GM23248 (cell line): ENCODE data around the gene PIGT. TPM values are rescaled to one million over a fixed set of nuclear protein-coding genes. Genes with fewer than 3 reads are reported as not detected.

Experiments
- DNase-seq: peaks from one replicate; pipeline ENCODE4 v3.0.0-alpha.2; 2015
- H2AFZ ChIP-seq: fragments of 200-600 bp; sonication (generic); 2 replicates; pipeline ENCODE4 v1.6.1; 2016; ENCODE audit warnings: antibody characterized with exemption
- H3F3A ChIP-seq: fragments of 200-600 bp; sonication (generic); 2 replicates; pipeline ENCODE4 v1.6.1; 2016; ENCODE audit warnings: mild to moderate bottlenecking, antibody characterized with exemption, mixed run types; ENCODE audit not compliant: insufficient read depth
- H3K27ac ChIP-seq: fragments of 200-600 bp; sonication (generic); 2 replicates; pipeline ENCODE4 v1.5.1; 2016; ENCODE audit warnings: mild to moderate bottlenecking
- H3K27me3 ChIP-seq: fragments of 200-600 bp; sonication (generic); replicated peaks from 2 replicates; pipeline ENCODE4 v1.6.1; 2016; ENCODE audit warnings: mild to moderate bottlenecking; ENCODE audit not compliant: insufficient read depth
- H3K36me3 ChIP-seq: fragments of 200-600 bp; sonication (generic); 2 replicates; pipeline ENCODE4 v1.6.1; 2016; ENCODE audit warnings: low read depth, mild to moderate bottlenecking
- H3K4me1 ChIP-seq: fragments of 200-600 bp; sonication (generic); 2 replicates; pipeline ENCODE4 v1.6.1; 2016; ENCODE audit warnings: mild to moderate bottlenecking; ENCODE audit not compliant: insufficient read depth
- H3K4me2 ChIP-seq: fragments of 200-600 bp; sonication (generic); one replicate; pipeline ENCODE4 v1.6.1; 2016; ENCODE audit warnings: mild to moderate bottlenecking; ENCODE audit not compliant: unreplicated experiment
- H3K4me3 ChIP-seq: fragments of 200-600 bp; sonication (generic); 2 replicates; pipeline ENCODE4 v1.5.1; 2016; ENCODE audit warnings: mild to moderate bottlenecking
- H3K79me2 ChIP-seq: fragments of 200-600 bp; sonication (generic); 2 replicates; pipeline ENCODE4 v1.6.1; 2016; ENCODE audit warnings: mild to moderate bottlenecking; ENCODE audit not compliant: insufficient read depth
- H3K9ac ChIP-seq: fragments of 200-600 bp; sonication (generic); 2 replicates; pipeline ENCODE4 v1.6.1; 2016; ENCODE audit warnings: mild to moderate bottlenecking
- H3K9me2 ChIP-seq: fragments of 200-600 bp; sonication (generic); 2 replicates; pipeline ENCODE4 v1.6.1; 2016; ENCODE audit warnings: mixed run types, mild to moderate bottlenecking, moderate library complexity; ENCODE audit not compliant: insufficient read depth
- H3K9me3 ChIP-seq: fragments of 200-600 bp; sonication (generic); one replicate; pipeline ENCODE4 v1.6.1; 2017; ENCODE audit warnings: low read depth
- H4K20me1 ChIP-seq: fragments of 200-600 bp; sonication (generic); 2 replicates; pipeline ENCODE4 v1.6.0; 2016; ENCODE audit not compliant: insufficient read depth
- EZH2 ChIP-seq: fragments of 200-600 bp; sonication (generic); IDR thresholded peaks from 2 replicates; pipeline ENCODE4 v1.6.1; 2018; ENCODE audit warnings: antibody characterized with exemption, mild to moderate bottlenecking; ENCODE audit not compliant: insufficient read depth, poor library complexity, severe bottlenecking
- EZH2phosphoT487 ChIP-seq: fragments of 200-600 bp; sonication (generic); IDR thresholded peaks from 2 replicates; pipeline ENCODE4 v1.6.1; 2018; ENCODE audit warnings: antibody characterized with exemption, moderate library complexity, mild to moderate bottlenecking, low read depth; ENCODE audit not compliant: insufficient read depth
- WGBS, 2 experiments: methylation state at CpG; one replicate each; pipeline ENCODE4 v1.1.6; 2015 to 2017; ENCODE audit warnings: low lambda C conversion rate in 2 of 2, low coverage in 1 of 2; ENCODE audit errors: missing lambda C conversion rate in 2 of 2; 5-methylcytosine and 5-hydroxymethylcytosine counted together
- in situ Hi-C: fragments of 300-500 bp; cut with MboI; formaldehyde crosslinking; loops from 2 replicates; pipeline ENCODE4 v1.15.0; 2020
- polyA plus RNA-seq: library from polyadenylated mRNA; unstranded; fragments of >200 nt; fragmentation: Nextera tagmentation; extraction: Ambion mirVana; gene quantifications from 2 replicates; pipeline ENCODE4 v1.2.1, GENCODE V29; 2016
- total RNA-seq: library from RNA; depleted of rRNA; stranded (reverse); fragments of >200 nt; shearing (Covaris generic); gene quantifications from 2 replicates; pipeline ENCODE4 v1.2.3, GENCODE V29; 2014

PIGT gene
- total and polyA plus RNA-seq, 2 experiments from 2014 or later: 138 to 190 TPM

DNA sequence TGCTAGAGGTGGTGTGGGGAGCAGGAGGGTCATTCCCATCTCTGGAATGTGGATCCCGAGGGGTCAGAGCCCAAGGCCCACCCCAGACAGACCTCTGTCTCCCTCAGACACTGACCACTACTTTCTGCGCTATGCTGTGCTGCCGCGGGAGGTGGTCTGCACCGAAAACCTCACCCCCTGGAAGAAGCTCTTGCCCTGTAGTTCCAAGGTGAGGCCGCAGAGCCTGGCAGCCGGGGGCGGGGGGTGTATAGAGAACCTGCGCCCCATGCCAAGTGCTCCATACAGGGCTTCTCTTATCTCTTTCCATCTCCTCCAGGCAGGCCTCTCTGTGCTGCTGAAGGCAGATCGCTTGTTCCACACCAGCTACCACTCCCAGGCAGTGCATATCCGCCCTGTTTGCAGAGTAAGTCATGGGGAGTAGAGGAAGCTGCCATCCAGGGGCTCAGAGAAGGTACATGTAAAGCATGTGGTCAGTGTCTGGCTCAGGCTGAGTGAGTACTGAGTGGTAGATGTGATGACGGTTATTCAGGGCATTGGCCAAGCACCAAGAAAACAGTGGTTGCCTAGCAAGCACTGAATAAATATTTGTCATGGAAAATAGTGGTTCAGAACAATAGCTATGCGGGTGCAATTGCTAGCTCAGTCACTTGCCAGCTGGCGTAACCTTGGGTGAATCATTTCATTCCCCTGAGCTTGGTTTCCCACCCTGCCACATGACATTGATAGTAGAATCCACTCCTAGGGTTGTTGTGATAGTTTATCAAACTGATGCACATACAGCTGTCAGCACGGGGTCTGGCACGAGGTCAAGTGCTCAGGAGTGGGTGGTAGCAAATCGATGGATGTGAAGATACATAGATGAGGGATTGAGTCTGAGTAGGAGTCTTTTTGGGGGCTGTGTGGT is 3.5 kb downstream of the PIGT start:
- peaks cover 26% of the 10 kb centered on the region for H3K36me3 ChIP-seq
- H4K20me1 ChIP-seq: no peaks in the 10 kb centered on the region
- H3K27ac ChIP-seq: peak overlapping the region; percentile 95
- H3K9me2 ChIP-seq: no peaks in the 10 kb centered on the region
- H3K9ac ChIP-seq: peak overlapping the region; percentile 81
- H3K79me2 ChIP-seq: peaks cover 28% of the 10 kb centered on the region
- H3K4me2 ChIP-seq: peak overlapping the region; percentile 72
- peaks cover 26% of the 10 kb centered on the region for H3K4me1 ChIP-seq
- in situ Hi-C loops: no loop called here
- H3K9me3 ChIP-seq: no peaks in the 10 kb centered on the region
- DNase-seq: peak; percentile 98
- H3K27me3 ChIP-seq: no peaks in the 10 kb centered on the region
- TF ChIP-seq EZH2phosphoT487: 0 out of 2 replicates have a peak, but pooled peaks have one; percentile 29
- no peak for TF ChIP-seq EZH2
- H3K4me3 ChIP-seq: peak overlapping the region; percentile 38; the same call in 1 of the 2 replicates
- peaks cover 21% of the 10 kb centered on the region for H3F3A ChIP-seq
- WGBS, 2 experiments: 45 to 47% methylated on average over 17 of the region's 17 CpGs
- H2AFZ ChIP-seq: no peak overlapping the region

GRCh38 chr20:45420125-45420524 is 4.2 kb downstream of the PIGT start:
- H2AFZ ChIP-seq: no peak overlapping the region
- TF ChIP-seq EZH2phosphoT487 (no peak), EZH2 (no peak)
- no peak for DNase-seq
- H3K4me2 ChIP-seq: no peak overlapping the region
- in situ Hi-C loops: no loop called here
- H3K27me3 ChIP-seq: no peaks in the 10 kb centered on the region
- peaks cover 26% of the 10 kb centered on the region for H3K4me1 ChIP-seq
- no peaks in the 10 kb centered on the region for H3K9me2 ChIP-seq
- peaks cover 21% of the 10 kb centered on the region for H3F3A ChIP-seq
- WGBS, 2 experiments: 88 to 90% methylated on average over 8 of the region's 8 CpGs
- no peak overlapping the region for H3K4me3 ChIP-seq
- H3K79me2 ChIP-seq: peaks cover 28% of the 10 kb centered on the region
- no peaks in the 10 kb centered on the region for H3K9me3 ChIP-seq
- H3K36me3 ChIP-seq: peaks cover 29% of the 10 kb centered on the region
- peak overlapping the region; percentile 65 for H3K9ac ChIP-seq
- no peaks in the 10 kb centered on the region for H4K20me1 ChIP-seq
- H3K27ac ChIP-seq: peak overlapping the region; percentile 89

- no peak overlapping the region for H3K4me2 ChIP-seq
- H3K9me3 ChIP-seq: no peaks in the 10 kb centered on the region
- in situ Hi-C loops: no loop called here
- DNase-seq: no peak
- peaks cover 29% of the 10 kb centered on the region for H3K36me3 ChIP-seq
- no peak overlapping the region for H2AFZ ChIP-seq
- WGBS, 2 experiments: 97 to 100% methylated on average over 2 of the region's 2 CpGs
- H3K9me2 ChIP-seq: no peaks in the 10 kb centered on the region
- H3K27me3 ChIP-seq: no peaks in the 10 kb centered on the region
- H3K9ac ChIP-seq: no peak overlapping the region
- TF ChIP-seq EZH2phosphoT487 (no peak), EZH2 (no peak)
- H3K79me2 ChIP-seq: 0 out of 2 replicates have a peak, but pooled peaks cover 1% of the 10 kb centered on the region
- H3K4me3 ChIP-seq: no peak overlapping the region
- H3F3A ChIP-seq: peaks cover 7% of the 10 kb centered on the region
- no peaks in the 10 kb centered on the region for H4K20me1 ChIP-seq
- H3K4me1 ChIP-seq: peaks cover 12% of the 10 kb centered on the region
- H3K27ac ChIP-seq: no peak overlapping the region
These were observed 7.8 kb downstream of the PIGT start for GRCh38 chr20:45423700-45424099.

- H3K4me1 ChIP-seq: no peaks in the 10 kb centered on the region
- in situ Hi-C loops: loop anchor here (25.0 kb wide), 1 partner anchor 388 kb away; no protein-coding TSS in a partner anchor
- no peaks in the 10 kb centered on the region for H3K9me3 ChIP-seq
- no peak overlapping the region for H2AFZ ChIP-seq
- H3K4me2 ChIP-seq: no peak overlapping the region
- H4K20me1 ChIP-seq: no peaks in the 10 kb centered on the region
- H3K36me3 ChIP-seq: peaks cover 24% of the 10 kb centered on the region
- H3K9ac ChIP-seq: no peak overlapping the region
- no peaks in the 10 kb centered on the region for H3K9me2 ChIP-seq
- WGBS, 2 experiments: 95 to 96% methylated on average over 17 of the region's 17 CpGs
- H3K4me3 ChIP-seq: no peak overlapping the region
- no peaks in the 10 kb centered on the region for H3K27me3 ChIP-seq
- H3K79me2 ChIP-seq: no peaks in the 10 kb centered on the region
- TF ChIP-seq EZH2phosphoT487 (no peak), EZH2 (no peak)
- DNase-seq: no peak
- H3F3A ChIP-seq: no peaks in the 10 kb centered on the region
- H3K27ac ChIP-seq: no peak overlapping the region
These were observed 9.6 kb downstream of the PIGT start for GRCh38 chr20:45425561-45425960.
